NCI-H2196 treated with DMSO at 0.1 percent for 48 hours (cell line): ENCODE measurements around the gene GARIN3.
"Not testable (repeated sequence)": the region's sequence is repeated elsewhere in the genome, so short reads cannot be mapped to it uniquely, and the experiment has no call there.

Experiments
- DNase-seq: peaks from one replicate; lab custom pipeline; 2025; ENCODE audit not compliant: unreplicated experiment; lab: John Stamatoyannopoulos, UW

Gene GARIN3

GRCh38 chr5:157185122-157185521, 19.1 kb upstream of the GARIN3 start:
- DNase-seq, result not testable (repeated sequence)

DNA sequence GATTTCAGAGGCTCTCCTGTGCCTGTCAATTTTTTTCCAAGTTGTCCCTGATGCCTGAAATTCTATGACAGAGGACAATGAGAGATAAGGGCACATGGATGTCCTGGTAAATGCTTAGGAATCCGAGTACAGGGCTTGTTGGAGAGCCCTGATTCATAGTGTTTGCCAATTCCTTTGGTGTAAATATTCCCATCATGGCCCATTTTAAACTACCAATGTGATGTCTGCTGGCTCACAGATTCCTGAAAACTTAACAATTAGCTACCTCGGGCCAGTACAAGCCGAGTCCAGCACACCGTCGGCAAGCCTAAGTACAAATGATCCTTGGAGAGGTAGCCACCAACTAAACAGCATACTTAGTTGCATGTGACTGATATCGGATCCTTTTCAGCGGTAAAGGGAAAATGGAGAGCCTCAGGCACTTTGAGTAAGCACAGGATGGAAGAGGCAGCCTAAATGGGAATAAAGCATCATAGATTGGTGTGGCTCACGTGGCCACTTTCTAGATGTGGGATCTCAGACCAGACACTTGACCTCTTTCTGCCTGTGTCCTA, 18.1 kb upstream of the GARIN3 start:
- DNase-seq, result no peak

DNA sequence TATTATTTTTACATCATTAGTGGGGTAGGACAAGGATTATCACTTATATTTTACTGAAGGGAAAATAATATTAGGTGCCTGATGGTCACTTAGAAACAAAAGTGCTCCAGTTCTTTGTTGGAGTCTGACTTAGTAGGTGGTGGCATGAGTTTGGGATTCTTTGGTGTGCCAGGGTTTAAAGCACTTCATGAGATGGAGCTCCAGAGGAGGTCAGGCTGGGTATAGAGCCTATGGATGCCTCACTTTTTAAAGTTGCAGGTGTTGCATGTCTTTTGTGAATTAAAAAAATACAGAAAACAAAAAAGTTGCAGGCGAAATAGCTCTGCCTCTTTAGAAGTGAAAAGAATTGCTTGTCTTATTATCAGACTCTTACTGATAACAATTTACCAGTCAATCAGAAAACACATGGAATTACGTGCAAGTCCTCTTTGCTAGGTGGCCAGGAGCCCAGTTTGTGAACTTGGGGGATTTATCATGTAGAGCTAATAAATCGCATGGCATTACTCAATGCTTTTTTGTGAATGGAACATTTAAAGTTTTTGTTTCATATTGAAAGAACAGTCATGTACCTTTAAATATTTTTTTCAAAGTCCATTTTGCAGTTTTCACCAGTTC, 16.2 kb upstream of the GARIN3 start:
- no peak for DNase-seq

GRCh38 chr5:157180374-157181264, 14.6 kb upstream of the GARIN3 start, which contains the start of gene ITK:
TSS of gene ITK (plus strand) at chr5:157180840. CDS start at chr5:157180978, 138 bp downstream.
- no peak for DNase-seq

DNA sequence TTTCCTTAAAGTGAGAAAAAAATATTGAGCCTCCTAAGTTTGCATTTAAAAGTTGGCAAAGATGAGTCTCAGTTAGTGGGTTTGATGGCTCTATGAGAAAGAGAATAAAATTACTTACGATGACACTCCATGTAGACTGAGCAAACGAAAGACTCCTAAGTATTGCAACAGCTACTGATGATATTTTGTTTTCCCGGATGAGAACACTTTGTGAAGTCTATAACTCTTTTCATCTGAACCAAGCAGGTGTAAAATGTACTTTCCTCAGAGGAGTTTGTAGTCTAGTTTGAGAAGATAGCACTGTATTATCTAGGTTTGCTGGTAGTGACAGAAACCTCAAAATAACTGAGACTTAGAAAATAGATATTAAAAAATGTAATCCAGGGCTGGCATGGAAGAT, 12.9 kb upstream of the GARIN3 start:
- no peak for DNase-seq

- DNase-seq, result no peak
These were observed 11.9 kb upstream of the GARIN3 start for GRCh38 chr5:157177953-157178352.

DNA sequence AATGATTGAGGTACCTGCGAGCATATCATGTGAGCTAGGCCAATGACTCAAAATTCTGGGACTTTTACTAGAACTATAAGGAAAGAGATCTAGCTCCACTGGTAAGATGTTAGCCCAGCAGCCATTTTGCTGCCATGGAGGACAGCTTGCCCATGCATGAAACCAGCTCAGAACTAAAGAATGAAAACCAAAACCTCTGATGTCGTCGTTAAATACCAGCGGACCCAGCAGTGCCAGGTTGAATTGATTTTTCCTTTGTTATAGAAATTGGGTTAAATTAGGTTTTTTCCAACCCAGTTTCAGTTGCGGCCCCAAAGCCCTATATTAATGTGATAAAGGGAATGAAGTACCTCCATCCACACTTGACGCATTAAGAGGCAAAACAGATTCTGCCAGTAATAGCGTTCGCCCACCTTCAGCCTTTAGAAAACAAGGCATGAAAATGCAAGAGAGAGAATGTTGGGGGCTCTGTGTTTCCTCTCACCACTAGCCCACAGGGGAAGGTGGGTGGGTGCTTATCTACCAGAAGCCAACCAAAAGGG, 9.1 kb upstream of the GARIN3 start:
- DNase-seq, result no peak

DNA sequence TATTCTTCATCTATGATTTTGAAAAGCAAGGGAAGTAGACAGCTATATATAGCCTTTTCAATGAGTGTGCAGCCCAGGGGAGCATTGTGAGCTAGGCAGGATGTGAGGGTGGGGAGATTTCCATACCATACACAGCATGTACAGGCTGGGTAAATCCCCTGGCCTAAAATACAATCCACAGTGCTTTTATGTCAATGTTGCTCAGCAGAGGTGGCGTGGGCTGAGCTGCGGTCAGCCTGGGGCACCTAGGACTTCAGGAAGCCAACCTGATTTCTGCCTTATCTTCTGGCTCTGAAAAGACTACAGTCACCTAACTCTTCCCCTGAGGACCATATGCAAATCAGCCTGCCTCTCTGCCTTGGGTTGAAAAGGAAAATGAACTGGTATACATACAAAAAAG, 6.3 kb upstream of the GARIN3 start:
- DNase-seq, result no peak

- DNase-seq, result no peak
These were observed 2.2 kb upstream of the GARIN3 start for GRCh38 chr5:157168286-157168685.

- DNase-seq, result no peak
These were observed 1.2 kb upstream of the GARIN3 start for GRCh38 chr5:157167214-157167621.

GRCh38 chr5:157165668-157166067, 396 bp downstream of the GARIN3 start:
- DNase-seq, result no peak

DNA sequence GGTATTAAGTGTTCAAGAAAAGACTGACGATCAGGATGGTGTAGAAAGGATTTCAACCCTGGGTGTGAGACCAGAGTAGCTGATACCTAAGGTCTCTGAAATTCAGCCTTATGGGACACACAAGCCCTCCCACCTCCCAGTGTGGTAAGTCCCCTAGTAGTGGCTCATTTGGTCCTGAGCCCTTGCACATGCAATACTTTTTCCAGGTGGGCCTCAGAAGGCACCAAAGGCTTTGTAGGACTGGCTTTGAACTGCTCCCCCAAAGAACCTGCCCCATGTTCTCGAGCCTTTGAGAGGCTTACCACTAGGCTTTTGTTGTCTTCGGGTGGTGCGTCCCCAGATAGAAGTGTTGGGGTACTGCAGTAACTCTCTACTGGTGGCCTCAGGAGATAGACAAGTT, 803 bp downstream of the GARIN3 start:
- no peak for DNase-seq

- DNase-seq, result no peak
These were observed 1.5 kb downstream of the GARIN3 start for GRCh38 chr5:157164521-157164920.

GRCh38 chr5:157162919-157163510, 3.0 kb downstream of the GARIN3 start:
- no peak for DNase-seq

- no peak for DNase-seq
These were observed 4.1 kb downstream of the GARIN3 start for GRCh38 chr5:157161996-157162395.

DNA sequence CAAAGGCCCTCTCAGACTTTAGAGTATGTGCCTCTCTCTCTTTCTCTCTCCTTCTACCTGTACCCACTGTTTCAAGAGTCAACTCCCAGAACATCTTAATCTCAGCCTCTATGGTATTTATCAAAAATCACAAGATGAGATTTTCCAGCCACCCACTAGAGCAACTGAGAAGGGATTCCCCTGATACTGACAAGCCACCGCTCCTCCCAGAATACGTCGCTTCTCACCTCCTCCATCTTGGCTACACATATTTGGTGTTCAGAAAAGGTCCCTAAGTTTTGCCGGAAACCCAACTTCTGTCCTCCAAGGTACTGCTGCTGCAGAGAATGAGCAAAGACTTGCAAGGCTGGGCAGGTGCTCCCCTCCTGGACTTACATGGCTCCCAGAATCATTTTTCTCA, 6.1 kb downstream of the GARIN3 start:
- DNase-seq, result no peak

GRCh38 chr5:157159209-157159751, 6.8 kb downstream of the GARIN3 start:
- no peak for DNase-seq

GRCh38 chr5:157157293-157157891, 8.7 kb downstream of the GARIN3 start:
- no peak for DNase-seq

DNA sequence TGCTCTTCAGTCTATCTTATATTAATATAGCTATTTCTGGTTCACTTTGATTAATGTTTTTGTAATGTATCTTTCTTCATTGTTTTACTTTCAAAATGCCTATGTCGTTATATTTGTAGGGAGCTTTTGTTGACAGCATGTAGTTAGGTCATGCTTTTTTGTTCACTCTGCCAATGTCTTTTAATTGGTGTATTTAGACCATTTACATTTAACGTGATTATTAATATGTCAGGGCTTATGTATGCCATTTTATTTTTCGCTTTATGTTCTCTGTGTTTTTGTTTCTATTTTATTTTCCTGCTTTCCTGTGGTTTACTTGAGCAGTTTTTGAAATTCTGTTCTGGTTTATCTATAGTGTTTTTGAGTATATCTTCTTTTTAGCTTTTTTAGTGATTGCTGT, 10.8 kb downstream of the GARIN3 start:
- DNase-seq, result no peak

GRCh38 chr5:157150995-157151394, 15.1 kb downstream of the GARIN3 start:
- no peak for DNase-seq
